Iris pigment epithelial cell (primary cell): ENCODE measurements around the gene PGAP3.

Experiments
- DNase-seq: peaks from one replicate; pipeline ENCODE4 v3.0.0-alpha.2; 2011; ENCODE audit warnings: low read depth

Gene PGAP3

DNA sequence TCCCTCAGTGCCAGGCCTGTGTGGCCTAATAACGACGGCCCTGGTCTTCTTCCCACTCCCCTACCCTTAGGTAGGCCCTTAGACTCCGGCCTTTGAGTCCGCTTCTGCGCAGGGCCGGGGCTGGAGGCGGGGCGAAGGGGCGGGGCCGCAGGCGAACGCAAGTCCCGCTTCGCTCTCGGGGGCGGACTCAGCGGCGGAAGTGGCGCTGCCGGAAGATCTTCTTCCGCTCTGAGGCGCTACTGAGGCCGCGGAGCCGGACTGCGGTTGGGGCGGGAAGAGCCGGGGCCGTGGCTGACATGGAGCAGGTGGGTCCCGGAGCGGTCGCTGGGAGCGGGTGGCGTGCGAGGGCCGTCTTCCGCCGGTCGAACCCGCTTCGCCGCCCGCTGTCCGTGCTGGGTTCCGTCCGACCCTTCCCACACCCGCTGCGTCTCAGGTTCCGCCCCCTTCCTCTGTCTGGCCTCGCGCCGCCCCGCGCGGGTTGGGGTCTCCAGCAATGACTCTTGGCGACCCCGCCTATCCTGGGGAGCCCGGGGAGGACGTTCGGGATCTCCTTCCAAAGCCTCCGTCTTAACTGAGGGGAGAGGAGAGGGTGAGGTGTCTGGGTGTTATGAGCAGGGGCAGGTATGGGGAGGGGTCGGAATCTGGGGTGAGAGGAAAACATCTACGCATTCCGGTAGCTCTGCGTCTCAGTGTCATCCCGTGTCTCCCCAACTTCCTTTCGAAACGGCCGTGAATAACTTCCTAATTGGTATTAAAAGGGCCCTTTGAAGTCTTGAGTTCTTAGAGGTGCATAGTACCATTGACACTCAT, 50.7 kb downstream of the PGAP3 start, which contains the start of gene STARD3:
Gene STARD3 (plus strand): TSS at position 218 of the 810 bp plus-strand sequence. CDS start 16,388 bp downstream, outside the sequence.
- DNase-seq: peak; percentile 91

DNA sequence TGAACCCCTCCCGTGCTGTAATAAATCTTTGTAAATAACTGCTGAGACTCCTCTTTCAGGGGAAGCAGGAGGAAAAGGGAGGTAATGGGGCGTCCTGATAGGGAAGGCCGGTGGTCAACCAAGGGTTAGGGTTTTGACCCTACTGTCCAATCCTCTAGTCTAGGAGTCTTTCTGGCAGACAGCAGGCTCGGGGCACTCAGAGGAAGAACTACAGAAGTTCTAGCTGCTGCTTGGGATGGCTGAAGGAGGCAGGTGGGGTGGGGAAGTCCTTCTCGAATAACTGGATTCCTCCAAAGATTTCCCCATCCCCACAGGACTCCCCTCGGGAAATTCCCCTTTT, 51.3 kb downstream of the PGAP3 start:
- no peak for DNase-seq

GRCh38 chr17:39635614-39636176, 52.2 kb downstream of the PGAP3 start:
- no peak for DNase-seq

GRCh38 chr17:39634384-39634871, 53.4 kb downstream of the PGAP3 start:
- DNase-seq: peak; percentile 48

- DNase-seq: no peak
Observed at GRCh38 chr17:39633570-39634183, 54.2 kb downstream of the PGAP3 start.

DNA sequence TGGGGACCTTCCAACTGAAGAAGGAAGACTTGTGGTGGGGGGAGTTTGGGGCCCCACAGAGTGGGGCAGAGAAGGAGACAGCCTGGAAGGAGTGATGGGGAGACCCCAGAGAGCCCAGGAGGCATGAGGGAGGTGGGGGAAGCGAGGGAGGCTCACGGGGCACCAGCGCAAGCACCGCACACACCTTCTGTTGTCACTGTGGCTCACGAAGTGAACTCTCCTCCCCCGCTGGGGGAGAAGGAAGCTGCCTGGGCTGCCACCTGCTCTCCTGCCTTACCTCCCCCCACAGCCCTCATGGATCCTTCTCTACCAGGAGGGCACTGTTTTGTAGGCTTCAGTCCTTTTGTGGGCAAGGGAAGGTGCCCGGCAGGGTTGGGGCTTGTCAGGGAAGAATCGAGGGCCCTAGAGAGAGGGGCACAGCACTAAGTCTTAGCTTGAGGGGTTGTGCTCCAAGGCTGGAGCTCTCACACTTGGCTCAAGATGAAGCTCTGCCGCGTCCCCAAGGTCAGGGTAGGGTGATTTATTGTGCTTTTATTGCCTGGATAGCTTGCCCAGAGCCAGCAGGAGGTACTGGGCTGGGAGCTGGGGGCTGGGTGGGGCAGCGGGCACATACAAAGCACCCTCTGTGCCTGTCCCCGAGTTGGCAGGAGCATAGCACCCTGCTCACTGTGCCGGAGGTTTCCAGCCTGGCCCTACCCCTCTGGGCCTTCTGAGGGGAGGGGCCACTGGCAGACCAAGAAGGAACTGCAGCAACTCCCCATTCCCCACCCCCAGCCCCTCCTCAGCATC, 55.5 kb downstream of the PGAP3 start:
- DNase-seq: no peak

DNA sequence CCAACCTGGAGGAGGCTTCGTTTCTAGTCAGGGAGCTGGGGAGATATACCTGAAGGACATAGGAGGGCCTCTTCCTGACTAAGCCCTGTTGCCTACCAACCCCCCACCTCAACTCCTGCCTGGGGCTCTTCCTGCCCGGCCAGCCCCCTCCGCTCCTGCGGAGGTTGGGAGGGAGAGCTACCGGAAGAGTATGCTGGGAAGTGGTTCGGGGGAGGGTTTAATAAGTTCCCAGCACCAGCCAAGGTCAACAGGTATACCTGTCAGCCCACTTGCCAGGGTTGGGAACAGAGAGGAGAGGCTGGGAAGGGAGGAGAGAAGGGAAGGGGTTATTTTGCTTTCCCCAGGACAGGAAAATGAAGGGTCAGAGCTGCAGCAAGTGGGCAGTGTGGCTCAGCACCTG, 56.5 kb downstream of the PGAP3 start:
- no peak for DNase-seq

- no peak for DNase-seq
Observed at GRCh38 chr17:39629898-39630297, 58.0 kb downstream of the PGAP3 start.

DNA sequence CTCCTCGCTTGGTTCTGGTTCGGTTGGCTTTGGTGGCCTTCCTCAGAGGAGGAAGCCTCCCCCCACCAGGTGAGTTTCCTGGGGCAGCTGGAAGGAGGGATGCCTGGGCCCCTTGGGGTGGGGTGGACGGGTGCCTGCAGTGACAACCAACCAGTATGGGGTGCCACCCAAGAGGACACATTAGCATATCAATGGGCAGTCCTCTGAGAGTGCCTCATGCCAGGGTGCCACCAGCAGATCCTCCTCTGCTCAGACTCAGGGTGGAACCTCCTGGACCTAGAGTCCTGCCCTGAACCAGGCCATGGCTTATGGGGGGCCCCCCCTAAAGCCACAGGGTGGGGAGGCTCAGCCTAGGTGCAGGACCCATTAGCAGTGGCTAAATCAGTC, 58.4 kb downstream of the PGAP3 start:
- no peak for DNase-seq

GRCh38 chr17:39628655-39629493, 59.0 kb downstream of the PGAP3 start:
- DNase-seq: no peak

- no peak for DNase-seq
Observed at GRCh38 chr17:39627712-39628516, 59.9 kb downstream of the PGAP3 start.

- no peak for DNase-seq
Observed at GRCh38 chr17:39627047-39627711, 60.7 kb downstream of the PGAP3 start.

DNA sequence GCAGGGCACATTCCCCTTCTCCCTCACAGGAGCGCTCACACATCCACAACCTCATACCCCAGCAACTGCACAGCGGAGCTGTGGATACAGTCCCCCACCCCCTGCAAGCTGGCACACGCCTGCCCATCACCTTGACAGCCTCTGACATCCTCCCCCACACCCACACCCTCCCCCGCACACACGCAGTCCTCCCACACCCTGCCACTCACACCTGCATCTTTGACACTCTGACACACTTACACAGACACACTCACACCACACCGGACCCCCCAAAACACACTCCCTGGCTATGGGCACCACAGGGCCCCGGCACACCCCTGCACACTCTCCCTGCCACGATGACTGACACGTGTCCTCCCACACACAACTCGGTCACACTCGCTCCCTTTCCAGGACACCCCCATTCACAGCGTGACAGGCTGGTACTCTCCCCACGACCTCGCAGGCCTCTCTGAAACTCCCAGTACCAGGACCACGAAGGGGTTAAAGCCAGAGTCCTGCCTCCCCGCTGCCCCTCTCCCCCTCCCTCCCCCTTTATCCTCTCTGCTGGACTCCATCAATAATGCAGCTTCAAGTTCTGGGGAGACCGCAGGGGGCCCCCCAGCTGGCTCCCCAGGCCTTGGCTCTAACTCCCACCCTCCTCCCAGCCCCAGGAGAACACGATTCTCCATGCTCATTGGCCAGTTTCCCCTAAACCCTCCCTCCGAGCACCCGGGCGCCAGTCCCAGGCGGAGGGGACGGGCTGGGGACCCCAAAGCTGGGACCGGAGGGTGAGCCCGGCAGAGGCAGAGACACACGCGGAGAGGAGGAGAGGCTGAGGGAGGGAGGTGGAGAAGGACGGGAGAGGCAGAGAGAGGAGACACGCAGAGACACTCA, 61.4 kb downstream of the PGAP3 start, which contains the start of gene PPP1R1B:
Gene PPP1R1B (plus strand): TSS at position 782 of the 876 bp plus-strand sequence. CDS start 441 bp downstream, outside the sequence.
- DNase-seq: no peak

- DNase-seq: no peak
Observed at GRCh38 chr17:39625198-39625785, 62.6 kb downstream of the PGAP3 start.

- no peak for DNase-seq
Observed at GRCh38 chr17:39624313-39624712, 63.5 kb downstream of the PGAP3 start.

- peak; percentile 37 for DNase-seq
Observed at GRCh38 chr17:39623356-39623950, 64.4 kb downstream of the PGAP3 start.

DNA sequence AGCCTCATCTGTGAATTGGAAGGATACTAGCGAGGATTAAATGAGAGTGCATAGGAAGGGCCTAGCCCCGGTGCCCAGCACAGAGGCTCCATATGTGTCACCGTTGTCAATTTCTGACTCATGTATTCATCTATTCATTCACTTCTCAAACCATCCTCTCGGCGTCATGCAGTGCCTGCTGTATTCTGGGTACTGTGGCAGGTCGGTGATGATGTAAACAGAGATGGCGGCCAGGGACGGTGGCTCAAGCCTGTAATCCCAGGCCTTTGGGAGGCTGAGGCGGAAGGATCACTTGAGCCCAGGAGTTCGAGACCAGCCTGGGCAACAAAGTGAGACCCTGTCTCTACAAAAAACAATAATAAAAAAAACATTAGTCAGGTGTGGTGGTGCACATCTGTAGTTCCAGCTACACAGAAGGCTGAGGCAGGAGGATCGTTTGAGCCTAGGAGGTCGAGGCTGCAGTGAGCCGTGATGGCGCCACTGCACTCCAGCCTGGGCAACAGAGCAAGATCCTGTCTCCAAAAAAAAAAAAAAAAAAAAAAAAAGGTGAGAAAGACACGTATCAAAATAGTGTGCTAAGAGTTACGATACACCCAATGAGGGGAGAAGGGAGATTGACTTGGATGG, 65.4 kb downstream of the PGAP3 start:
- DNase-seq: no peak
